HCT116 (cell line): ENCODE results near the gene URB1.
"Not testable (repeated sequence)": the region's sequence is repeated elsewhere in the genome, so short reads cannot be mapped to it uniquely, and the experiment has no call there.

Experiments used
- CBX3 ChIP-seq: IDR thresholded peaks from 2 replicates; pipeline ENCODE4 v1.6.1; 2012; ENCODE audit warnings: low read depth
- CEBPB ChIP-seq: IDR thresholded peaks from 2 replicates; pipeline ENCODE4 v1.6.1; 2012; ENCODE audit warnings: low read depth
- EZH2 ChIP-seq: fragments of 200-600 bp; sonication (generic); IDR thresholded peaks from 2 replicates; pipeline ENCODE4 v1.6.1; 2017; ENCODE audit warnings: antibody characterized with exemption, mixed run types
- FOSL1 ChIP-seq: IDR thresholded peaks from 2 replicates; pipeline ENCODE4 v1.6.1; 2012; ENCODE audit warnings: low read depth
- POLR2AphosphoS5 ChIP-seq: IDR thresholded peaks from 2 replicates; pipeline ENCODE4 v1.6.1; 2011; ENCODE audit warnings: mild to moderate bottlenecking, low read depth, low read length, moderate library complexity
- RAD21 ChIP-seq: IDR thresholded peaks from 2 replicates; pipeline ENCODE4 v1.6.1; 2012; ENCODE audit warnings: low read depth, mild to moderate bottlenecking
- SIN3A ChIP-seq: IDR thresholded peaks from 2 replicates; pipeline ENCODE4 v1.6.1; 2012; ENCODE audit warnings: low read depth
- TCF7L2 ChIP-seq: IDR thresholded peaks from 2 replicates; pipeline ENCODE4 v1.7.0; 2011; ENCODE audit warnings: borderline replicate concordance, inconsistent platforms; ENCODE audit not compliant: insufficient read depth, insufficient read length; ENCODE audit errors: extremely low read depth
- ZFX ChIP-seq: fragments of 450-650 bp; IDR thresholded peaks from 2 replicates; pipeline ENCODE4 v1.6.1; 2017
- TF ChIP-seq, protein P1 (sequence below), 3 experiments: fragments of 200-600 bp in 1 of 3; sonication (generic) in 1 of 3; IDR thresholded peaks in 2 of 3; conservative IDR thresholded peaks in 1 of 3; 2 replicates each; pipeline ENCODE4 v1.5.1; 2012 to 2017; ENCODE audit warnings: low read depth in 2 of 3, low read length in 2 of 3, antibody characterized with exemption in 1 of 3, borderline replicate concordance in 1 of 3, control low read depth in 1 of 3, mild to moderate bottlenecking in 1 of 3, mixed read lengths in 1 of 3, mixed run types in 1 of 3, moderate library complexity in 1 of 3; ENCODE audit not compliant: insufficient read depth in 1 of 3
- TF ChIP-seq, protein P2 (sequence below): IDR thresholded peaks from 2 replicates; pipeline ENCODE4 v1.6.1; 2012; ENCODE audit warnings: low read depth

DNA sequence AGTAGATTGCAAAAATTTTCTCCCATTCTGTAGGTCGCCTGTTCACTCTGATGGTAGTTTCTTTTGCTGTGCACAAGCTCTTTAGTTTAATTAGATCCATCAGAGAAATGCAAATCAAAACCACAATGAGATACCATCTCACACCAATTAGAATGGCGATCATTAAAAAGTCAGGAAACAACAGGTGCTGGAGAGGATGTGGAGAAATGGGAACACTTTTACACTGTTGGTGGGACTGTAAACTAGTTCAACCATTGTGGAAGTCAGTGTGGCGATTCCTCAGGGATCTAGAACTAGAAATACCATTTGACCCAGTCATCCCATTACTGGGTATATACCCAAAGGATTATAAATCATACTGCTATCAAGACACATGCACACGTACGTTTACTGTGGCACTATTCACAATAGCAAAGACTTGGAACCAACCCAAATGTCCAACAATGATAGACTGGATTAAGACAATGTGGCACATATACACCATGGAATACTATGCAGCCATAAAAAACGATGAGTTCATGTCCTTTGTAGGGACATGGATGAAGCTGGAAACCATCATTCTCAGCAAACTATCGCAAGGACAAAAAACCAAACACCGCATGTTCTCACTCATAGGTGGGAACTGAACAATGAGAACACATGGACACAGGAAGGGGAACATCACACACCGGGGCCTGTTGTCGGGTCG, 2.1 kb downstream of the URB1 start:
- not testable (repeated sequence) for TF ChIP-seq TCF7L2, POLR2AphosphoS5, SIN3A, ZFX, CBX3, EZH2, RAD21, CEBPB, FOSL1
- TF ChIP-seq, protein P1, sequence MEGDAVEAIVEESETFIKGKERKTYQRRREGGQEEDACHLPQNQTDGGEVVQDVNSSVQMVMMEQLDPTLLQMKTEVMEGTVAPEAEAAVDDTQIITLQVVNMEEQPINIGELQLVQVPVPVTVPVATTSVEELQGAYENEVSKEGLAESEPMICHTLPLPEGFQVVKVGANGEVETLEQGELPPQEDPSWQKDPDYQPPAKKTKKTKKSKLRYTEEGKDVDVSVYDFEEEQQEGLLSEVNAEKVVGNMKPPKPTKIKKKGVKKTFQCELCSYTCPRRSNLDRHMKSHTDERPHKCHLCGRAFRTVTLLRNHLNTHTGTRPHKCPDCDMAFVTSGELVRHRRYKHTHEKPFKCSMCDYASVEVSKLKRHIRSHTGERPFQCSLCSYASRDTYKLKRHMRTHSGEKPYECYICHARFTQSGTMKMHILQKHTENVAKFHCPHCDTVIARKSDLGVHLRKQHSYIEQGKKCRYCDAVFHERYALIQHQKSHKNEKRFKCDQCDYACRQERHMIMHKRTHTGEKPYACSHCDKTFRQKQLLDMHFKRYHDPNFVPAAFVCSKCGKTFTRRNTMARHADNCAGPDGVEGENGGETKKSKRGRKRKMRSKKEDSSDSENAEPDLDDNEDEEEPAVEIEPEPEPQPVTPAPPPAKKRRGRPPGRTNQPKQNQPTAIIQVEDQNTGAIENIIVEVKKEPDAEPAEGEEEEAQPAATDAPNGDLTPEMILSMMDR (IDR thresholded peaks at IDR 0.05 in 2 of 3, conservative IDR thresholded peaks at IDR 0.05 in 1 of 3; ENCODE audit: borderline replicate concordance in 1 of 3, insufficient read depth in 1 of 3, low read depth in 2 of 3, low read length in 2 of 3), result not testable (repeated sequence)
- TF ChIP-seq, protein P2, sequence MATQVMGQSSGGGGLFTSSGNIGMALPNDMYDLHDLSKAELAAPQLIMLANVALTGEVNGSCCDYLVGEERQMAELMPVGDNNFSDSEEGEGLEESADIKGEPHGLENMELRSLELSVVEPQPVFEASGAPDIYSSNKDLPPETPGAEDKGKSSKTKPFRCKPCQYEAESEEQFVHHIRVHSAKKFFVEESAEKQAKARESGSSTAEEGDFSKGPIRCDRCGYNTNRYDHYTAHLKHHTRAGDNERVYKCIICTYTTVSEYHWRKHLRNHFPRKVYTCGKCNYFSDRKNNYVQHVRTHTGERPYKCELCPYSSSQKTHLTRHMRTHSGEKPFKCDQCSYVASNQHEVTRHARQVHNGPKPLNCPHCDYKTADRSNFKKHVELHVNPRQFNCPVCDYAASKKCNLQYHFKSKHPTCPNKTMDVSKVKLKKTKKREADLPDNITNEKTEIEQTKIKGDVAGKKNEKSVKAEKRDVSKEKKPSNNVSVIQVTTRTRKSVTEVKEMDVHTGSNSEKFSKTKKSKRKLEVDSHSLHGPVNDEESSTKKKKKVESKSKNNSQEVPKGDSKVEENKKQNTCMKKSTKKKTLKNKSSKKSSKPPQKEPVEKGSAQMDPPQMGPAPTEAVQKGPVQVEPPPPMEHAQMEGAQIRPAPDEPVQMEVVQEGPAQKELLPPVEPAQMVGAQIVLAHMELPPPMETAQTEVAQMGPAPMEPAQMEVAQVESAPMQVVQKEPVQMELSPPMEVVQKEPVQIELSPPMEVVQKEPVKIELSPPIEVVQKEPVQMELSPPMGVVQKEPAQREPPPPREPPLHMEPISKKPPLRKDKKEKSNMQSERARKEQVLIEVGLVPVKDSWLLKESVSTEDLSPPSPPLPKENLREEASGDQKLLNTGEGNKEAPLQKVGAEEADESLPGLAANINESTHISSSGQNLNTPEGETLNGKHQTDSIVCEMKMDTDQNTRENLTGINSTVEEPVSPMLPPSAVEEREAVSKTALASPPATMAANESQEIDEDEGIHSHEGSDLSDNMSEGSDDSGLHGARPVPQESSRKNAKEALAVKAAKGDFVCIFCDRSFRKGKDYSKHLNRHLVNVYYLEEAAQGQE, result not testable (repeated sequence)
